H9 (cell line): Measurements from ENCODE around the gene RTN1. TPM values are rescaled to one million over a fixed set of nuclear protein-coding genes. Genes with fewer than 3 reads are reported as not detected.

ENCODE experiments used
- DNase-seq: peaks from one replicate; pipeline ENCODE4 v3.0.0-alpha.2; 2017
- H2AFZ ChIP-seq: one replicate; pipeline ENCODE4 v1.6.1; 2013; ENCODE audit warnings: mild to moderate bottlenecking, low read length, control low read depth, moderate library complexity
- H2AK5ac ChIP-seq: 2 replicates; pipeline ENCODE4 v1.6.1; 2013; ENCODE audit warnings: low read length, control low read depth, mixed read lengths; ENCODE audit not compliant: insufficient read length
- H2BK120ac ChIP-seq: one replicate; pipeline ENCODE4 v1.6.1; 2013; ENCODE audit warnings: low read depth, mild to moderate bottlenecking, low read length, control low read depth, inconsistent platforms; ENCODE audit not compliant: poor library complexity, severe bottlenecking
- H2BK12ac ChIP-seq: 2 replicates; pipeline ENCODE4 v1.6.1; 2013; ENCODE audit warnings: low read length, control low read depth, mixed read lengths, low read depth; ENCODE audit not compliant: insufficient read length
- H2BK15ac ChIP-seq: 2 replicates; pipeline ENCODE4 v1.6.1; 2013; ENCODE audit warnings: low read depth, low read length, control low read depth
- H2BK20ac ChIP-seq: one replicate; pipeline ENCODE4 v1.6.1; 2013; ENCODE audit warnings: low read depth, mild to moderate bottlenecking, low read length, control low read depth, inconsistent platforms; ENCODE audit not compliant: poor library complexity, severe bottlenecking
- H2BK5ac ChIP-seq: 2 replicates; pipeline ENCODE4 v1.6.1; 2013; ENCODE audit warnings: low read length, control low read depth, mixed read lengths; ENCODE audit not compliant: insufficient read length
- H3K14ac ChIP-seq: 2 replicates; pipeline ENCODE4 v1.6.1; 2013; ENCODE audit warnings: low read length, control low read depth; ENCODE audit not compliant: insufficient read depth
- H3K18ac ChIP-seq: 2 replicates; pipeline ENCODE4 v1.6.1; 2013; ENCODE audit warnings: low read depth, mild to moderate bottlenecking, mixed read lengths, low read length, control low read depth; ENCODE audit not compliant: insufficient read length
- H3K23ac ChIP-seq: 2 replicates; pipeline ENCODE4 v1.6.1; 2013; ENCODE audit warnings: low read length, control low read depth, mixed read lengths, low read depth; ENCODE audit not compliant: insufficient read length
- H3K23me2 ChIP-seq: 2 replicates; pipeline ENCODE4 v1.6.1; 2013; ENCODE audit warnings: low read depth, mild to moderate bottlenecking, mixed read lengths, low read length, control low read depth; ENCODE audit not compliant: insufficient read length, poor library complexity, severe bottlenecking
- H3K27ac ChIP-seq: 2 replicates; pipeline ENCODE4 v1.5.1; 2013; ENCODE audit warnings: low read length, control low read depth, mixed read lengths, low read depth; ENCODE audit not compliant: insufficient read length
- H3K27me3 ChIP-seq: 2 replicates; pipeline ENCODE4 v1.6.1; 2013; ENCODE audit warnings: low read length, control low read depth, inconsistent platforms; ENCODE audit not compliant: insufficient read depth
- H3K4ac ChIP-seq: 2 replicates; pipeline ENCODE4 v1.6.1; 2013; ENCODE audit warnings: low read depth, mild to moderate bottlenecking, control low read depth, inconsistent platforms, low read length, moderate library complexity
- H3K4me1 ChIP-seq: 2 replicates; pipeline ENCODE4 v1.6.1; 2013; ENCODE audit warnings: low read length, control low read depth, inconsistent platforms; ENCODE audit not compliant: insufficient read depth
- H3K4me2 ChIP-seq: 2 replicates; pipeline ENCODE4 v1.6.1; 2013; ENCODE audit warnings: low read length, control low read depth, mixed read lengths; ENCODE audit not compliant: insufficient read length, insufficient read depth
- H3K56ac ChIP-seq: 2 replicates; pipeline ENCODE4 v1.6.1; 2013; ENCODE audit warnings: low read depth, mild to moderate bottlenecking, mixed read lengths, low read length, control low read depth; ENCODE audit not compliant: insufficient read length
- H3K79me1 ChIP-seq: 2 replicates; pipeline ENCODE4 v1.6.1; 2013; ENCODE audit warnings: low read depth, mild to moderate bottlenecking, moderate library complexity, low read length, control low read depth, inconsistent platforms; ENCODE audit not compliant: insufficient read depth, poor library complexity, severe bottlenecking
- H3K79me2 ChIP-seq: 2 replicates; pipeline ENCODE4 v1.6.1; 2013; ENCODE audit warnings: low read length, control low read depth, inconsistent platforms; ENCODE audit not compliant: insufficient read depth
- H3K9ac ChIP-seq: 2 replicates; pipeline ENCODE4 v1.6.1; 2013; ENCODE audit warnings: low read length, control low read depth, mixed read lengths; ENCODE audit not compliant: insufficient read length; ENCODE audit errors: extremely low read depth
- H3K9me3 ChIP-seq: one replicate; pipeline ENCODE4 v1.6.1; 2013; ENCODE audit warnings: low read depth, low read length, inconsistent platforms; ENCODE audit not compliant: control insufficient read depth
- H3T11ph ChIP-seq: one replicate; pipeline ENCODE4 v1.6.1; 2013; ENCODE audit warnings: mild to moderate bottlenecking, low read length, control low read depth, inconsistent platforms
- H4K20me1 ChIP-seq: one replicate; pipeline ENCODE4 v1.6.1; 2013; ENCODE audit not compliant: control insufficient read depth, insufficient read length, insufficient read depth
- H4K5ac ChIP-seq: 2 replicates; pipeline ENCODE4 v1.6.1; 2013; ENCODE audit warnings: low read depth, mild to moderate bottlenecking, mixed read lengths, low read length, control low read depth; ENCODE audit not compliant: insufficient read length
- H4K8ac ChIP-seq: replicated peaks from 2 replicates; pipeline ENCODE4 v1.6.1; 2013; ENCODE audit warnings: low read length, control low read depth, mixed read lengths, low read depth; ENCODE audit not compliant: insufficient read length
- H4K91ac ChIP-seq: 2 replicates; pipeline ENCODE4 v1.6.1; 2013; ENCODE audit warnings: low read depth, mild to moderate bottlenecking, moderate library complexity, mixed read lengths, low read length, control low read depth; ENCODE audit not compliant: insufficient read length
- H3K27ac Mint-ChIP-seq, 3 experiments: 2 replicates in 2 of 3; 3 replicates in 1 of 3; pipeline ENCODE4 v1.8.0; 2020 to 2021; ENCODE audit warnings: mixed read lengths in 3 of 3, mild to moderate bottlenecking in 1 of 3, moderate library complexity in 1 of 3
- H3K27me3 Mint-ChIP-seq: 2 replicates; pipeline ENCODE4 v1.8.0; 2021; ENCODE audit warnings: low read depth, mild to moderate bottlenecking, moderate library complexity, mixed read lengths
- H3K36me3 Mint-ChIP-seq, 3 experiments: 2 replicates in 2 of 3; 3 replicates in 1 of 3; pipeline ENCODE4 v1.8.0; 2020 to 2021; ENCODE audit warnings: low read depth in 3 of 3, mixed read lengths in 3 of 3; ENCODE audit not compliant: insufficient read depth in 1 of 3
- H3K4me1 Mint-ChIP-seq, 2 experiments: 2 replicates each; pipeline ENCODE4 v1.8.0; 2020; ENCODE audit warnings: mixed read lengths in 2 of 2
- H3K4me3 Mint-ChIP-seq, 2 experiments: 2 replicates in 1 of 2; 3 replicates in 1 of 2; pipeline ENCODE4 v1.8.0; 2020 to 2021; ENCODE audit warnings: mild to moderate bottlenecking in 2 of 2, mixed read lengths in 2 of 2, moderate library complexity in 1 of 2
- H3K9me3 Mint-ChIP-seq, 2 experiments: 2 replicates in 1 of 2; 3 replicates in 1 of 2; pipeline ENCODE4 v1.8.0; 2020; ENCODE audit warnings: mild to moderate bottlenecking in 2 of 2, mixed read lengths in 2 of 2, moderate library complexity in 1 of 2
- CTCF ChIP-seq: fragments of 200-600 bp; sonication (generic); conservative IDR thresholded peaks from 3 replicates; pipeline ENCODE4 v1.8.0; 2021; ENCODE audit warnings: antibody characterized with exemption, mild to moderate bottlenecking
- WGBS: extraction: QIAGEN DNeasy Blood & Tissue Kit; methylation state at CpG from one replicate; pipeline ENCODE4 v1.1.7; 2013; ENCODE audit warnings: missing lambda C conversion rate, low lambda C conversion rate, mixed read lengths; ENCODE audit not compliant: insufficient read length; ENCODE audit errors: extremely low coverage; 5-methylcytosine and 5-hydroxymethylcytosine counted together
- total RNA-seq: library from RNA; stranded (reverse); gene quantifications from 2 replicates; pipeline ENCODE4 v1.2.1, GENCODE V29; 2021

Gene RTN1
- total RNA-seq, 1 experiment from 2014 or later: 1.8 TPM

- H3K4me1 Mint-ChIP-seq: no peaks in the 10 kb centered on the region
- peaks cover 0 to 4% (median 0%) of the 10 kb centered on the region in 3 experiments; a peak in 1 of 7 replicates for H3K36me3 Mint-ChIP-seq
- H2AFZ ChIP-seq: no peak overlapping the region
- H3K4ac ChIP-seq: no peak overlapping the region
- H2BK120ac ChIP-seq: no peak overlapping the region
- H2AK5ac ChIP-seq: no peak overlapping the region
- H3K18ac ChIP-seq: no peak overlapping the region
- no peaks in the 10 kb centered on the region for H3K4me1 ChIP-seq
- H3K27me3 ChIP-seq: no peaks in the 10 kb centered on the region
- H4K20me1 ChIP-seq: no peaks in the 10 kb centered on the region
- no peak overlapping the region for H2BK15ac ChIP-seq
- H3K14ac ChIP-seq: no peak overlapping the region
- no peak overlapping the region for H3K56ac ChIP-seq
- H3T11ph ChIP-seq: no peak overlapping the region
- whole genome bisulfite sequencing: 100% methylated on average over 1 of the region's 2 CpGs
- no peak overlapping the region for H3K27ac ChIP-seq
- H3K23ac ChIP-seq: no peak overlapping the region
- H3K27ac Mint-ChIP-seq: no peak overlapping the region
- H3K4me3 Mint-ChIP-seq: no peak overlapping the region
- no peak for DNase-seq
- H3K79me2 ChIP-seq: no peaks in the 10 kb centered on the region
- no peak overlapping the region for H2BK12ac ChIP-seq
- H3K9me3 Mint-ChIP-seq: peaks cover 0 to 7% of the 10 kb centered on the region in 2 experiments; a peak in 2 of 5 replicates
- H3K79me1 ChIP-seq: no peaks in the 10 kb centered on the region
- no peak overlapping the region for H4K91ac ChIP-seq
- H2BK5ac ChIP-seq: no peak overlapping the region
- H3K4me2 ChIP-seq: no peak overlapping the region
- no peaks in the 10 kb centered on the region for H3K23me2 ChIP-seq
- H3K9ac ChIP-seq: no peak overlapping the region
- H3K27me3 Mint-ChIP-seq: no peaks in the 10 kb centered on the region; the same call in 1 of the 2 replicates
- no peak overlapping the region for H2BK20ac ChIP-seq
- no peak overlapping the region for H4K5ac ChIP-seq
- H4K8ac ChIP-seq: no peak overlapping the region
- no peak for TF ChIP-seq CTCF
- no peaks in the 10 kb centered on the region for H3K9me3 ChIP-seq
Measured at GRCh38 chr14:59619061-59619460, 251.5 kb downstream of the RTN1 start.
